RPMI7951 (cell line): Measurements from ENCODE around the gene HOXA13. TPM values are rescaled to one million over a fixed set of nuclear protein-coding genes. Genes with fewer than 3 reads are reported as not detected.

Experiments used
- DNase-seq: peaks from one replicate; pipeline ENCODE4 v3.0.0-alpha.2; 2012; ENCODE audit warnings: low read depth
- total RNA-seq: library from RNA; depleted of rRNA; stranded (reverse); fragments of >200 nt; shearing (Covaris generic); gene quantifications from 2 replicates; pipeline ENCODE4 v1.2.3, GENCODE V29; 2014

Gene HOXA13
- total RNA-seq, 1 experiment from 2014 or later = 2.3 TPM

DNA sequence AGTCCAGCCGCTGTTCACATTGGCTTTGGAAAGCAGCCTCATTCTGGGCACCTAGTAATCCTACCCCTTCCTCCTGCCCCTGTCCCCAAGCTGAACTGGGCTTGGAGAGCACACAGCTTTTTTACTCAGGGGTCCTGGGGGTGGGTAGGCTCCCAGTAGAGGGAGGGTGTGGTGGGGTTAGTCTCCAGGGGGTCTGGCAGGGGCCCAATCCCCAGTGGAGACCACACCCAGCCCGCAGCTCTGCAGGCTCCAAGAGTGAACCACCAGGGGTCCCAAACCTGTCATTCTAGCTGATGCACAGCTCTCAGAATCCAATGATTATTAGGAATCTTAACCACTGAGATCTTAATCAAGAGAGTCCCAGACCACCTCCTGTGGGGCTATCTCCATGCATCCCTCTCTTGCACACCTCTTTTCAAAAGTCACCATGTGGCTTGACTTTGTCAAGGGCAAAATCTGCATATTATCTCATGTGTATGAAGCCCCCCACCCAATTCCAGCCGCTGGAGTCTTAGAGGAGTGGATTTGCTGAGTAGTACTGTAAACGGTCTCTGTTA is 17.5 kb downstream of the HOXA13 start:
- no peak for DNase-seq

DNA sequence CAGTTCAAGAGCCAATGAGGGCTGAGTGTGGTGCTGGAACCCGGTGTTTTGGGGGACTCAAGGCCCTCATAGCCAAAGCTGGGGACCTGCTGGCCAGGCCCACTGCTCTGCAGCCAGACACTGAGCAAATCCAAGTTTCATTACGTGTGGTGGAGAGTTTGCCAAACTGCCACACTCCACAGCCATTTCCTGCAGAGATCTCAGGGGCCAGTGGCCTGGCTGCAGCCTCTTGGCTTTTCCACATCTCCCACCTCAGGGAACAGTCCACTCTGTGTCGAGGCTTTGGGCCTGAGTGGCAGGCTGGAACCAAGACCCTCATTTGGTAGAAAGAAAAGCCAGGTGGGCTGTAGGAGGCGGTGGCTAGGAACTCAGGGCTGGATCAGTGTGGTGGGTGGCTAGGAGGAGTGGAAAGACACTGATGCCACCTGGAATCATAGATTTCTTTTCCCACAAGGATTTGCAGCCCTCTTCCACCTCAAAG is 18.1 kb downstream of the HOXA13 start:
- DNase-seq = no peak

DNA sequence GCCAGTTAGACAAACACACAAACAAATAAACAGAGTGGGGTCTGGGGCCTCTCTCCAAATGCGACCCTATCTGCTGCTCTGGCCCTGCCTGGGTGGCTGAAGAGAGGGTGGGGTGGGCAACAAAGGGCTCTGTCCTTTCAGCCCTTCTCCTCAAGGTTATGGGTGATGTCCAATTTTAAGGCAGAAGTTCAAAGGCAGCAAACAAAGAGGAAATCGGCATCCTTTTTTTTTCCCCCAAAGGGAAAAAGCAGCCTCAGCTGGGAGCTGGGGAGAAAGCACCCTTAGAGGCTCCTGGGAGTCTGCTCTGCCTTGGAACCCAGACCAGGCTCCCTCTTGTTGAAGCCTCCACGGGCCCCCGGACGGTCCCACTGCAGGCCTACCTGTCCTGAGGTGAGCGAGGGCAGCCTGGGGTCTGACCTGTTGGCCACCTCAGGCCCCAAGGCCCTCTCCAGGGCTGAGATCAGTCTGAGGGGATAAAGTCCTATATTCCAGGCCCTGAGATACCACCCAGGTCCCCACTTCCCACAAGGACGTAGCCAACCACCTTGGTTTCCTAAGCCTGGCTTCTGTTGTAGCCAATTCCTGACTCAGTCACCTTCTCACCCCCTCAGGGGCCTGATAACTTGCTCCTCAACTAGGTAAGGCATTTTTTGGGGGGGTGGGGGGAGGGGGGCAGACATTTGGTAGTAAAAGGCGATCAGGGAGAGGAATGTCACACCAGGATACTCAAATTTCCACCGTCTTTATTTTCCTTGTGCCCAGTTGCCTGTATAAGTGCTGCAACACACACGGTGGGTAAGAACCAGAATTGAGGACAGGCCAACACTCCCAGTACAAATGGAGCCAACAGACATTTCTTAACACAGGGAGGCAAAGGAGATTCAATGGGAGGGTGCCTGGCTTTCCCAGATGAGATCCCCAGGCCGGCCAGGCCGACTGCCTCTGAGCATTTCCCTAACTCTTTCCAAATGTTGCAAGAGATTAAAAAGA is 19.2 kb downstream of the HOXA13 start:
- no peak for DNase-seq

DNA sequence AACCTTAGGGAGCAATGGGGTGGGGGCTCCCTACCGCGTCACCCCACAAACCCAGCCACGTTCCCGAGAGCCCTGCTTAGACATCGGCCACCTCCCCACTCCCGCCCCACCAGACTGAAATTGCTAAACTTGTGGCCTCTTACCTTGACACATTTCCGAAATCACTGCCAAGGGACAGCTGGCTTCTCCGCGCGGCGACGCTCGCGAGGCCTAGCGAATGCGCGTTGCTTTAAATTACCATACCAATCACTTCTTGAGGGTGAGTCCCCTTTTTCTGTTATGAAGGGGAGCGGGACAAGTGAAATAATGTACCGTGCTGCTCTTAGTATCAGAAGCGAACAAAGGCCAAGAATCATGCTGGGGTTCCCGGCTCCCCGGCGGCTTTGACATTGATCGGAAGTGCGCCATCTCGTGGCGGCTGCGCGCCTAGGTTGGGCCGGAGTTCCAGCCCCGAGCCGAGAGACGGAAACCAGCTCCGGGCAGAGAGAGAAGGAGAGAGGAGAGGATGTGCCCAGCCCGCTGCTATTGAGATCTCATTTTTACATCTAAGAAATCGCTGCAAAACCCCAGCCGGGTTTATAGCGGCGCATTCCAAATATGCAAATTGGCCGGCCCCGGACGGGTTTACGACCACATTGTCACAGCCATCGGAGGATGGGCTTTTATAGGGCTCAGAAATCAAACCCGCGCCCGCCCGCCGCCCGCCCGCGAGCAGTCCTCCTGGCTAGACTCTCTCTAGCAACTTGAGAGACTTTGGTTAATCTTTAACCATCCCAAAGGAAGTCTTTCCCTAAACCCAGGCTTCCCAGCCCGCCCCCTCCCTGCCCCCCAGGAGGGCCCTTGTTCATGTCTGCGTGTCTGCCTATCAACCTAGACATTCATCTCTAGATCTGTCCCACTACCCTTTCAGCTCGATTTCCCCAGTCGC is 20.1 kb downstream of the HOXA13 start:
- DNase-seq = peak; percentile 64

DNA sequence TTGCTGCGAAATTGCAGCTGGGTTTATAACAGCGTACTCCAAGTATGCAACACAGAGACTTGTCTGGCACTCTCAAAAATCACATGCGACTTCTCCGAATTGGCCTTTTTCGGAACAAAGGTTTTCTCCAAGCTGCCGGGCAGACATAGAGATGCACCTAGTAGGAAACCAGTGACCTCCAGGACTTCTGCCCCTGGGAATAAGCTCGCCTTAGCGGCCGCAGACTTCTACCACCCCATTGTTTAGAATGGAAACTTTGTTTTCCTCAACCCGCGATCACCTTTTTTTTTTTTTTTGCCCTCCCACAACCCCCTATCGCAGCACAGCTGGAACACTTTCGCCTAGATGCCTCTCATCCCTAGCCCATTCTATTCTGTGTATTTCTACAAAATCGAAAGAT is 20.9 kb downstream of the HOXA13 start:
- DNase-seq = no peak

DNA sequence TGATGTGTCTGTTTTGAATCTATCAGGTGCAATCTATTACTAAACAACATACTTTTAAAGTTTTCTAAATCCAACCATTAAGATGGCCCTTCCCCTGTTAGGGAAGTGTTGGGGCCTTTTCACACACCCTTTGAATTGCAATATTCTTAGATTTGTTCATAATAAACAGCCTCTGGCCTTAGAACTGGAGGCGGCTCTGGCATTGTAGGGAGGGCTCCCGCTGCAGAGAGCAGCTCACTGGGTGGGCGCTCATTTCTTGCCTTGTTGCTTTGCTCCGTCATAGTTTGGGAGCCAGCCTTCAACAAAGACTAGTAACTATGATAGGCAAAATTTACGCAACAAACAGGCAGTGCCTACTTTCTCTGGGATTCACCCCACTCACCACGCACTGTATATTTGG is 21.5 kb downstream of the HOXA13 start:
- no peak for DNase-seq

DNA sequence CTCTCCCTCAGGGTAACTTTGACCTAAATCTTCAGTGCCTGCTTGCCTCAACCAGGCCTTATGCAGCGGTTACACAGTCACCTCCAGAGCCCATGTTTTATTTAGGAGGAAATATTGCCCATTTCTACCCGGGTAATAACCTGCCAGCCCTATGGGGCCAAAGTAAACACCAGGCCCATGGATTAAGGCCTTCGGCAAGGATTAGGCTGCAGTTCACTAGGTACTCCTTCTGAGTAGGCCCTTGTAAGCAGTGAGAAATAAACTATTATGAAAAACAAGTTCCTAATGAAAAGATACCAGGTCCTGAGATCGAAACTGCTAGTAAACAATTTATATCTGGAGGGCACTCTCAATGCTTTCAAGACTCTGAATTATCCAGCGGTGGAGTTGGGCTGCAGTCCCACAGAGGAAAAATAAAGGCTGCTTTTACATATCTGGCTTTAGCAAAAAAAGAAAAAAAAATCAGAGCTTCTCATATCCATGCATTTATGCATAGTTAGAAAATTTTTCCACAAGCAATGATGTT is 22.0 kb downstream of the HOXA13 start:
- no peak for DNase-seq

DNA sequence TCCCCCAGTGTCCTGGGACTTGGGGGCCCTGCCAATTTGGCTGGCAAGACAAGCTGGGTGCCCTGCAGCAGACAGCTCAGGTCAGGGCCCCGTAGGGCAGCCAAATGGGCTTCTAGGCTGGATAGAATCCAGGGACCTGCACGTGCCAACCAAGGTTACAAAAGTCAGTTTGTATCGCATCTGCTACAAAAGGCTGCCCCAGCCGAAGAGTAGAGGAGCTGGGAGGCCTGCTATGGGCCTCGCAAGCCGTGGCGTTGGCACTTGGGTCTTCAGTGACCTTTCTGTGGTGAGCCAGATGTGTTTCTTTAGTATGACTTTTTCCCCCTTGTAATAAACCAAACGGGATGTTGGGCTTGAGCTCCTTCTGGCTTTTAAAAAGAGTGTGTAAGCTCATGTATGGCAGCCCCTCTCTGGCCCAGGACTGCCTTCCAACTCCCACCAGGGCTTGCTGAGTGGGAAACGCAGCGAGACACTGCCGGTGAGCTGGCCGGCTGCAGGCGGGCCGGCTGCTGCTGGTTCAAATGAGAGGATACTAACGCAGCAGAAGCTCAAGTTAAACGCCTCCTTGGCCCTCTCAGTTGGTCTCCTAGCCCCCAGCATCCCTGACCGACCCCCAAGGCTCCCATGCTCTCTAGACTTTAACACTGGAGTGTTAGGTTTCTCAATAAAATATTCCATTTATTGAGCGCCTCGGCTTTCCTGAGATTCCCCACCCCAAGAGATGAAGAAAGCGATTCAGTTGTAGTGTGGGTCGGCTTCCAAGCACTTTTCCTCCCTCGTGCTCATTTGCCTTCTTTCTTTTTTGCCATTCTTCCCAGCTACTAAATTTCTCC is 22.7 kb downstream of the HOXA13 start:
- DNase-seq = no peak

DNA sequence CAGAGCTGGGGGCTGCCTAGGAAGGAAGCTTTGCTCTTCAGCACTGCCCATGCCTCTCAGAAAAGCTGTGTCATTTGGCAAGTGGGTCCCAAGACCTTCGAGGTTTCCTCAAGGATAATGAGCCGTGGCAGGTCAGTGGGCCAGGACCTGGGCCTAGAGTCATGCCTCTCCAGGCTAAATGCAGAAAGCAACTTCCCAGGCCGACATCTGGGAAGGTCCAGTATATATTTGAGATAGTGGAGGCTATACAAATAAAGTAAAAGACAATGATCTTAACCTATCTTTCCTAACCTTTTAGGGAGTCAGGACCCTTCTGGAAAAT is 23.4 kb downstream of the HOXA13 start:
- no peak for DNase-seq

DNA sequence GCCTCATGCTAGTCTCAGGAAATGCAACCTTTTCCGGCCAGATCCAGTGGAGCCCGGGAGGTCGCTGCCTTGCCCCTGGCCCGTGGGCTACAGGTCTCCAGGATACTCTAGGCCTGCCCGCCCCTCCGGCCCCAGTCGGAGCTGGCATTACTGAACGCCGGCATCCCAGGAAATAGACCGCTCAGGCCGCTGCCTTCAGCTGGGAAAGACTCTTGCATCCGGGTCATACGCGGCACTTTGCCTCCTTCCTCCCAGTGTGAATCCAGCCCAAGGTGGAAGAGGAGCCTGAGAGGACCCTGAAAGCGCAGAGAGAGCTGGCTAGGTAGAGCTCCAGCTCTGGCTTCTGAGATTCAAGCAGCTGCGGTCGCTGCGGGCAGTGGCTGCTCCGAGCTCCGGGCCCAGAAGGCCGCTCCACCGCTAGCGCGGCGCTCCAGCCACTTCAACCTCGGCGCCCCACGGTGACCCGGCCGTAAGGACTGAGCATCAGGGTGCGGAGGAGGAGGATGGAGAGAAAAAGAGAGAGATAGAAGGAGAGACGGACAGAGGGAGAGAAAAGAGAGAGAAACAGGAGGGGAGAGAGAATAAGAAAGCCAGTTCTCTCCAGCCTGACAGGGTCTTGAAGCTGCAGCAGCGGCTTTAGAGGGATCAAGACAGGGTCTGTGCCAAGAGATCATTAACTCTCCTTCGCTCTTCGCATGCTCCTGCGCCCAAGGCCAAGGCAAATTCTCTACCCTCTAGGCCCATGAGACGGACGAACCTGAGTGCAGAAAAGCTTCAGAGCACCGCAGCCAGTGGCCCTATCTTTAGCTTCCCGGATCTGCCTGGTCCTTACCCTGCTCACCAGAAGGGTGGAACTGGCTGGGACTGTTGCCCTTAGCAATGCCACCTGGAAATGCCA is 24.0 kb downstream of the HOXA13 start:
- no peak for DNase-seq

DNA sequence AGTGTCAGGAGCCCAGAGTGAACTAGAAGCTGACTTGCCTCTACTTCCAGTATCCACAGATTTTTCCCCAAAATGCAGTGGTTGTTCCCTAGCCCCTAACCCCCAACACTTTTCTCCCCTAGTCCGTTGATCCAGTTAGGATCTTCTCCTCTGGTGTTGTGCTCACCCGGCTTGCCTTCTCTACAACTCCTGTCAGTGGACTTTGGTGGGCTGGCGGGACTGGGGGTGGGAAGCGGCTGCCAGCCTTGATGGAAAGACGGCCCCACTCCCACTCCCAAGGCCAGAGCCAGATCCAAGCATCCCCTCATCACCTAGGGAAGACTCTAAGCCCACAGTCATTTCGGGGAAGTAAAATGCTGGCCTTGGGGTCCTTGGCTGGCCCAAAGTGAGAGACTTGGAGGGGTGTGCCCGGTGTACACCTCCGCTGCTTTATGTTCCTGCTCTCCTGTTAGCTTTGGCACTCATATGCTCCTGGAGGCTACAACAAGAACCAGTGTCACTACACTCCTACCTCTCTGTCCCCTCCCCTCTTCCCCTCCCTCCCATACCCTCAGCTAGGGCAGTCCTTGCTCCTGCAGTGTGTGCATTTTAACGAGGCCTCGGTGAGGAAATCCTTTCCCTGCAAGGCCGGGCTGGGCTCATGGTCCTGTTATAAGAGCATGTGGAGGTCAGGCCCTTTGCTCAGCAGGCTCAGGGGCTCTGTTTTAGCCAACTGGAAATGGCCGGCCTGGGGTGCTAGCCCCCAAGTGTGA is 24.8 kb downstream of the HOXA13 start:
- DNase-seq = no peak

DNA sequence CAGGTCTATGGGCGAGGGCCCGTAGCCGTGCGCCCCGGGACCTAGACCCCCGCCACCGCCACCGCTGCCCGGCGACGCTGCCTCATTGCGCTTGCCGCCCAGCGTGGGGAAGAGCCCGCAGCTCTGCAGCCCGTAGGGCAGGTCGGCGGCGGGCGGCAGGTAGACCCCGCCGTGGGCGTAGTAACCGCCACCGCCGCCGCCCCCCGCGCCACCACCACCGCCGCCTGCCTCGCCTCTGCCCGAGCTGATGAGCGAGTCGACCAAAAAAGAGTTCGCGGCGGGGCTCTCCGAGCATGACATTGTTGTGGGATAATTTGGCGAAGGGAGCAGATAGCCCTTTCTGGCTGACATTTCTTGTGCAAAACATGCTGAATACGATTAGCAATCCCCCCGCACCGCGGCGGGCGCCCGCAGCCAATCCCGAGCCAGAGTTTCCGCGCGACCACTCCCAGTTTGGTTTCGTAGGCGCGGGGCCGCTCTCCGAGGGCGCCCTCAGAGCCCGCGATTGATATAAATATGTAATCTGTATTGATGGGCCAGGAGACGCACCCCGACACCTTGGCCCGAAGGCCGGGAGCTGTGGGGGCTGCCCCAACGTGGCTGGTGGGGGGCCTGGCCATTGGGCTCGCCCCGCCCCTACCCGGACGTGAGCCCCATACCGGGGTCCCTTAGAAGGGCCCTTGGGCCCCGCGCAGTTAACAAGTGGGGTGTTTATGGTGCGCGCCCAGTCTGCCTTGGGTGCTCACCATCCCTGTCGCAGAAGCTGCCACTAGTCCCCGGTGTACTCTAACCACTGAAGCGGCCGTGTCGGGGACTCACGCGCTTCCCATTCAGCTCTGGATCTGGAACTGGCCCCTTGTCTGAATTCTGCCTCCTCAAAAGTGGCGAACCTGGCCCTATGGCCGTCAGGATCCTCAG is 25.7 kb downstream of the HOXA13 start, which contains the start of gene HOXA10:
TSS of gene HOXA10 (minus strand) at position 365 of the 918 bp plus-strand sequence. CDS start at position 351, 14 bp downstream.
- no peak for DNase-seq

DNA sequence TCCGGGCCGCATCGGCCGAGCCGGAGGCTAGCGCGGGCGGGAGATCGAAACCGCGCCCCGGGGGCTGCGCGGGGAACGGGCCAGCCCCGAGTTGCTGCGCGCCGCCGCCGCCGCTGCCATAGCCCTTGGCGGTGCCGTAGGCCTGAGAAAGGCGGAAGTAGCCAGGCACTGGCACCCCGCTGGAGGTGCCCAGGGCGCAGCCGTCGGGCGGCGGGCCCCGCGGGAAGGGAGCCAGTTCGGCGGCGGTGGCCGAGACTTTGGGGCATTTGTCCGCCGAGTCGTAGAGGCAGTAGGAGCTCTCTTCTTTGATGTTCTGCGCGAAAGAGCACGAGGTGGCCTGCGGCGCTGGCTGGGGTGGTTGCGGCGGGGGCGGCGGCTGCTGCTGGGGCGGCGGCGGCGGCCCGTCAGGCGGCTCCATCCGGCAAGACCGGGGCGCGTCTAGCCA is 26.4 kb downstream of the HOXA13 start:
- no peak for DNase-seq

DNA sequence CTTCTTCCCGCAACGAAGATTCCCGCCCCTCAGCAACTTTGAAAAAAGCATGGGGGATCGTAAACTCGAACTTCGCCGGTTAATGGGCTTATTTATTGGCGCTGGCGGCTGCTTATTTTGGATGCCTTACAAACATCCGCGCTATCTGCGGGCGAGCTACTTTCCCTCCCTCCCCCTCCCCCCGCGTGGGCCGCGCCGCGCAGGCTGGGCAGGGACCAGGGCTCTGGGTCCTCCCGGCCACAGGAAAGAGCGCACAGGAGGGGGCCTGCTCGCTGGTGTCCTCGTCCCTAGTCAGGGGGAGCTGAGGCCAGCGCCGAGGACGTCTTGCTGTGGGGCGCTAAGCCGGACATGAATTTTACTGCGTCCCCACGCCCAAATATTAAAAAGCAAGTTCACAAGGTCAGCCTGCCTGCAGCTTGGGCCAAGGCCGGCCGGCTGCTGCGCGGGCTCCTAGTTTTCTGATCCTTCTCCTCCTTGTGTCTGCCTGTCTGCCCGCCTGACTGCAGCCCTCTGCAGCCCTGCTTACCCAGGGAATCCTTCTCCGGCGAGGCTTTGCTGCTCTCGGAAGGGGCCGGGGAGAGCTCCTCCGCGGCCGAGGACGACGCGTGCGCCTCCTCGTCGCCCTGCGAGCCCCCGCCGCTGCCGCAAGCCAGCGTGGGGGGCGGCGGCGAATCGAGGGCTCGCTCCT is 26.9 kb downstream of the HOXA13 start:
- DNase-seq = peak; percentile 80

DNA sequence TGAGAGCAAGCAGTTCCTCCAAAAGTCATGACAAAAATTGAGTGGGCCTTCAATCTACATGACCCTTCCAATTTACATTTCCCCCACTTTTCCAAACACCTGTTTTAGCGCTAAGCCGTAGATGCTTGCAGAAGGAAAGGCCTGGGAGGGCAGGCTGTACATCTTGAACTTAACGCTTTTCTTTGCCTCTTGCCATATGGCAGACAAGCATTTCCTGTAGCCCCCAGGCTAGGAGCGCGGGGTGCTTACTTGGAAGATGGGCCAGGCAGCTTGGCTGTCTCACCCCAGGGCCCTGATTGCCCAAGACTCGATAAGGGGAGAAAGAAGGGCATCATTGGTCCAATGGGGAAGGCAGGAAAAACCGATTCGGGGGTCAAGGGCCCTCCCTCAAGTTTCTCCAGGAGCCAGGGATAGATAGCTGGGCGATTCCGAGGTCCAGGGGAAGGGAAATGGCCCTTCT is 27.5 kb downstream of the HOXA13 start:
- DNase-seq = peak; percentile 68

DNA sequence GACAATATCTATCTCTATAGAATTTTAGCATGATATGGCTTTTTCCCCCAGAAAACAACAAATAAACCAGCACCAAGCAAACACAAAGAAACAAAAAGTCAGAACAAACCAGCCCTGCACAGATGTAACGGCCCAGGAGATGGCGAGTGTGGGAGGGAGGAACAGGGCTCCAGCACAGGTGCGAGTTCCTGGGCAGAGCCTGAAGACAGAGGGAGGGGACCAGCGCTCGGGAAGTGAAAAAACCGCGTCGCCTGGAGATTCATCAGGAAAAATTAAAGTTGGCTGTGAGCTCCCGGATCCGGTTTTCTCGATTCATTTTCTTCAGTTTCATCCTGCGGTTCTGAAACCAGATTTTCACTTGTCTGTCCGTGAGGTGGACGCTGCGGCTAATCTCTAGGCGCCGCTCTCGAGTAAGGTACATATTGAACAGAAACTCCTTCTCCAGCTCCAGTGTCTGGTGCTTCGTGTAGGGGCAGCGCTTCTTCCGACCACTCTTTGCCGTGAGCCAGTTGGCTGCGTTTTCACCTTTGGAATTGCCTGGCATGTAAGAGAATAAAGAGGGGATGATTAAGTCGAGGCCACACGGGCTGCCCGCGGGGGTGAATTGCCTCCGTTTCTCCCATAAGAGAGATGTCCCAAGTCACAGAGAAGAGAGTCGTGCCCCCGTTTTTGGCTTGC is 28.1 kb downstream of the HOXA13 start:
- DNase-seq = no peak

DNA sequence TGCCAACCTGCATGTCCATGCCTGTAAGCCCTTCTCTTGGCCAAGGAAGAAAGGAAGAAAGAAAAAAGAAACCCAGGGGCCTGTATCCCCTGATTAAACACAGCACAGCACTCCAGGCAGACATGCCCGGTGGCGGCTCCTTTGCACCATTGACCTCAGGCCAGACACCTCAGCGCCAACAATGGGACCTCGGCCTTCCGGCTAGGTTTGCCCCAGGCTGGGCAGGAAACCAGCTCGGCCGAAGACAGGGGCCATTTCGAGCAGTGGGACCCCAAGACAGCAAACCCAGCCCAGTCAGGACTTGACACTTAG is 28.6 kb downstream of the HOXA13 start:
- no peak for DNase-seq
